Raji (cell line): ENCODE results near the gene TOP3B.

Experiments used
- POLR2A ChIP-seq: IDR thresholded peaks from 2 replicates; pipeline ENCODE4 v1.6.1; 2011; ENCODE audit warnings: low read depth, low read length, control low read depth; ENCODE audit not compliant: insufficient read depth

Gene TOP3B

DNA sequence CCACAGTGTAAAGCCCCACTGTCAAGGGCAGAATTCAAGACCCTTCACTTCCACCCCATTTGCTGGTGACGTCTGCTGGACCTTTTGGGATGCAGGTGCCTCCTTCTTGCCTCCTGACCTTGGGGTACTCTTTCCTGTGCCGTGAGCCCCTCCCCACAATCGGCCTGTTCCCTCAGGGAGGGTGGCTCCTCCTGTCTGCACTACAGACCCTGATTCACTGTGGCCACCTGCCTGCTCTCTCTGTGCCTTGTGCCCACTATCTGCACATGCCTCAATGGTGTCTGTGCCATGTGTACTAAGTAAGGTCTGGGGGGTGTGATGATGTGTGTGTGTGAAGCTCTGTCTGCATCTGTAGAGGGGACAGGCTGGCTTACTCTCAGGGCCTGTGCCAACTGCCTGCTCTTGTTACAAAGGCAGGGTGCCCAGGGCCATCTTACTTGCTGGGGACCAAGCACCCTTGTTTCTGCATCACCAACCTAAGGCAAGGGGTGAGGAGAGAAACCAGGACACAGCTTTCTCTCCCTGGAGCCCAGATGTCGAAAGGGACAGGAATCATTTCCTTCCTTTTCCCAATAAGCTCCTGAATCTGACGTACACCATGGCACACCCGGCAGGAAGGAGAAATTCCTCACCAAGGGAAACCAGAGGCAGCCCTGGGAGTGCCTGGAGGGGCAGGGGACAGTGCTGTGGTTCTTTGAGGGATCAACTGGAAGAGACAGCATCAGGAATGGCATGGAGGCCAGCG is 33.6 kb downstream of the TOP3B start:
- no peak for TF ChIP-seq POLR2A

DNA sequence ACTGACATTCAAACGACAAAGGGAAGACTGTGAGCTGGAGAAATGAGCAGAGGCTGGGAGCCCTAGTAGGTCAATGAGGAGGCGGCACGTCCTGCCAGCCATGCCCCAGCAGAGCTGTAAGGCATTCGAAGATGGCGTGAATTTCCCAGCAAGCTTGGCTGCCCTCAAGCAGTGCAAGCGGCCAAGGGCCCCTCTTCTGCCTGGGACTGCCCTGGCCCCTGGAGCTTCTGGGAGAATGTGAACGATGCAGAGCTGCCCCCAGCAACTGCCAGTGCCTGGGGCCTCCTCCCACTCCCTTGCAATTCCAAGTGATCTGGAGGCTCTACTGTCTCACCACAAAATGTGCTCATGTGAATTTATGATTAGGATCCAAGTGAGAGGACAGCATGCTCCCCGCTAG is 34.2 kb downstream of the TOP3B start:
- TF ChIP-seq POLR2A: no peak

DNA sequence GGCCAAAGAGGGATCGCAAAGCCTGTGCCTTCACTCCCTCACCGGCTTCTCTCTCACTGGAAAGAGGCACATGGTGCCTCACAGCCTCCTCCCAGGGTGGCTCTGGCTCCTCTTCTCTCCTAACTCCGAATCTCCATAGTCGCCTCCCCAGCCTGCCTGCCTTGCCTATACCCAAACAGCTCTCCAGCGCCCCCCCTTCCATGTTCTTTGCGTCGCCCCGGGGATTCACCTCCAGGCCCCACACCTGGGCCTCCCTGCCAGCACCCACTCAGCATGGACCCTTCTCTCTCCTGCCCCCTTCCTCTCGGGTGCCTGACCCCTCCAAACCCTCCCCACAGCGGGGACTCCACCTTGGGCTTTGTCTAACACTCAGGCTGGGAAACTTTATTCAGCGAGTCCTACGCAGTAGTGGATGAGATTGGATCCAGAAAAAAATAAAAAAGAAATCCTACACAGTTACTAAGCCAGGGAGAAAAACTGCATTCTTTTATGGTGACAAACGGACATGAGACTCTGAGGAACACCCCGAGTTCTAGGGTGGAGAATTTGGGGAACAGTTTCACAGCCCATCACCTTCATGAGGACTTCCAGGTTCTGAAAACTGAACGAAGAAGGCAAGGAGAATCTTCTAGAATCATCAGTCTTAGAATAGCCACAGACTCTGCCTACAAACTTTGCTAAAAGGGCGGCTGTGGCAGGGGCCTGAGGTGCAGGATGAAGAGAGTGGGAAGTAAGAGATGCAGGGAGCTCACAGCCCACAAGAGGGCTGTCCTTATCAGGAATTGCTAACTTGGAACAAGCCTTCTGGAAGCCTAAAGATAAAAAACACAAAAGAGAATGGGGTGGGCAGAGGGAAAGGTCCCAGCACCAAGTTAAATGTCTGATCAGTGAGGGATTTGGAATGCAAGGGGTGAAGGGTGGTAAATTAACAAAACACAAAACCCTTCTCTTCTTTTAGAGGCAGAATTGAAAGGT is 35.3 kb downstream of the TOP3B start:
- no peak for TF ChIP-seq POLR2A

DNA sequence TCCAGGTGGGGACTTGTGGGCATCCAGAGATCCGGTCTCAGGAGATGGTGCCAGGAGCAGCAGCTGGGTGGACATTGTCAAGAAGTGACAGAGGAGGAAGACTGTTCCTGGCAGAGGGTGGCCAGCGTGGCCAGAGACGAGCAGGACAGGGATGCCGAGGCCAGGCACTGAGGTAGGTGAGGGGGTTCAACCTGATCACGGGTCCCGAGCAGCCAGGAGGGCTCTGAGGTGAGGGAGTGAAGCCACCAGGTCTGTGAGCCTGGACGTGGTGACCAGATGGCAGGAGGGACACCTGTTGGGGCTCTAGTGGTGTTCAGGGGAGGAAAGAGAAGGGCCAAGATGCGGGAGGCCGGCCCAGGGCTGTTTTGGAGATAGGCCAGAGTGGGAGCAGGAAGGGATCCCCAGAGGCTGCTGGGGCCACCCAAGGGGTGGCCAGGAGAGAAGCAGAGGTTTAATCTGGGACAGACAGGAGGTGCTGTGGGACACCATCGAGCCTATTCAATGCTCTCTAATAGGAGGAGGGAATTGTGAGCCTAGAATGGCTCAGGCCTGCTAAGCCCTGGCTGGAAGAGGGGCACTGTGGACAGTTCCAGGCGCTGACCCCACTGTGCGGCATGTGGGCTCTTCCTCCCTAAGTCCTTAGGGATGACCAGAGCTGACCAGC is 36.2 kb downstream of the TOP3B start:
- TF ChIP-seq POLR2A: no peak

DNA sequence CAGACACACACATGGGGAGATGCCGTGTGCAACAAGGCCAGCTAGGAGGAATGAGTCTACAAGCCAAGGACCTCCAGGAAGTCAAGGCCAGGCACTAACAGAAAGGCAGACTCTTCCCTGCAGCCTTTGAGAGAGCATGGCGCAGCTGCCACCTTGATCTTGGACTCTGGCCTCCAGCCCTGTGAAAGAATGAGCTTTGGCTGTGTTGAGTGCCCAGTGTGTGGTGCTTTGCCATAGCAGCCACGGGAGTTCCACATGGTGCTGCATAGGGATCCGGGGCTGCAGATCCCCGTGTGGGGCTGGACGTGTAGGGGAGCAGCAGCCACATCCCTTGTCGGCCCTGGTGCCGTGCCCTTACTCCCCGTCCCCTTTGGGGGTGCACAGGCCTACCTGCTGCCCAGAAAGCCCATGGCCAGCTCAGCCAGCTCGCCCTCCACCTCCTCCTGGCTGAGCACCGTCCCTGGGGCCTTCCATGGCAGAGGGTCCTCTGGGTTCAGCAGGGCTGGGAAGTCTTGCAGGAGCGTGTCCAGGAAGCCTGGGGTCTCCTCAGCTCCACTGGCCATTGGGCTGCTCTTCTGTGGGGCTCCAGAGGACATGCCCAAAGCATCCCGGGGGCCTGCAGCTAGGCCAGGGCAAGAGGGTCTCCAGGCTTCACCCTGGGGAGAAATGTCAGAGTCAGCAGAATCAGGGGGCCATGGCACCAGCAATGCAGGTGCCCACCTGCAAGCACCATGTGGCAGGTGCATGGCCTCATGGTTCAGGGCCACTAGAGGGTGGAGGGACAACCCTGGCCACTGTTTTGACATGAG is 36.9 kb downstream of the TOP3B start:
- TF ChIP-seq POLR2A: no peak

DNA sequence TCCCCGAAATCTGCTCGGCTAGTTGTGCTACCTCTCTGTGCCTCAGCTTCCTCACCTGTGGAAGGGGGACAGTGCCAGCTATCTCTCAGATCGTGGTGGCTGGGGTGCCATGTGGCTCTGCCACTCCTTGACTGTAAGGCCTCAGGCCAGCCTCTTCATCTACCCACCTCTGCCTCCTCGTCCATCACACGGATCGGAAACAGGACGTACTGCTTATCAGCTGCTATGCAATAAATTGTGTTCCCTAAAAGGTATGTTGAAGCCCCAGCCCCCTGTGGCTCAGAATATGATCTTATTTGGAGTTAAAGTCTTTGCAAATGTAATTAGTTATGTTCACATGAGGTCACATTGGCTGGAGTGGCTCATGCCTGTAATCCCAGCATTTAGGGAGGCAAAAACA is 37.7 kb downstream of the TOP3B start:
- no peak for TF ChIP-seq POLR2A

DNA sequence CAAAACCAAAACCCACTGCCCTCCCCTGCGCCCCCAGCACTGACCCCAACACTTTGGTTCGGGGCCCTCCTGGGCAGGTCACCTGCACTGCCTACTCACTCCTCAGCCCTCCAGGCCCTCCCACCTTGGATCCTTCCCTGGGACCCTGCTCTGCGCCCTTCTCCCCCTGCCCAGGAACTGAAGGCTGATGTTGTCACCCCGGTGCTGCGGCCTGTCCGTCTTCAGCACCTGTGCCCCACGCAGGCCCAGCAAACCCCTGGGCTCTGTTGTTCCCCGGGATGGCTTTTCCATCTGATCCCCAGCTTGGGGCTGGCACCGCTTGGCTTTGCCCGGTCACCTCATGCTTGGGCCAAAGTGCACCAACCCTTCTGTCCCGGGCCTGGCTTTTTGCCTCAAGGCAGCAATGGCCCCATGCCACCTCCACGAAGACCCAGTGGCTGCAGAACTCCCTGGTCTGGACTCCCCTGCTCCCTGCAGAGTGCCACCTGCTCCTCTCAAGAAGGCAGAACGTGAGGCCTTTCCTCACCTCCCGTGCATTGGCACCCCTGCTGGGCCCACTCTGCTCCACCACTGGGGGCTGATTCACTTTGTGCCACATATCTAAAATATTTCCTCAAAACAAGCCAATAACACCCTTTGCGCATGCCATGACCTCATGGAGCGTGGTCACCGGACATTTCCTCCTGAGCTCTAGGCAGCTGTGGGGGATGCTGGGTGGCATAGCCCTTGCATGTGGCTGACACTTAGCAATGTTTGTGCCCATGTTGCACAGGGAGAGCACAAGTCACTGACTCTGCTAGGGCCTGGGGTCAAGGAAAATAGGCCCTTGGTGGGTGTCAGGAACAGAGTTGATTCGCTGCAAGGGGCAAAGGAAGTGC is 38.8 kb downstream of the TOP3B start:
- no peak for TF ChIP-seq POLR2A

DNA sequence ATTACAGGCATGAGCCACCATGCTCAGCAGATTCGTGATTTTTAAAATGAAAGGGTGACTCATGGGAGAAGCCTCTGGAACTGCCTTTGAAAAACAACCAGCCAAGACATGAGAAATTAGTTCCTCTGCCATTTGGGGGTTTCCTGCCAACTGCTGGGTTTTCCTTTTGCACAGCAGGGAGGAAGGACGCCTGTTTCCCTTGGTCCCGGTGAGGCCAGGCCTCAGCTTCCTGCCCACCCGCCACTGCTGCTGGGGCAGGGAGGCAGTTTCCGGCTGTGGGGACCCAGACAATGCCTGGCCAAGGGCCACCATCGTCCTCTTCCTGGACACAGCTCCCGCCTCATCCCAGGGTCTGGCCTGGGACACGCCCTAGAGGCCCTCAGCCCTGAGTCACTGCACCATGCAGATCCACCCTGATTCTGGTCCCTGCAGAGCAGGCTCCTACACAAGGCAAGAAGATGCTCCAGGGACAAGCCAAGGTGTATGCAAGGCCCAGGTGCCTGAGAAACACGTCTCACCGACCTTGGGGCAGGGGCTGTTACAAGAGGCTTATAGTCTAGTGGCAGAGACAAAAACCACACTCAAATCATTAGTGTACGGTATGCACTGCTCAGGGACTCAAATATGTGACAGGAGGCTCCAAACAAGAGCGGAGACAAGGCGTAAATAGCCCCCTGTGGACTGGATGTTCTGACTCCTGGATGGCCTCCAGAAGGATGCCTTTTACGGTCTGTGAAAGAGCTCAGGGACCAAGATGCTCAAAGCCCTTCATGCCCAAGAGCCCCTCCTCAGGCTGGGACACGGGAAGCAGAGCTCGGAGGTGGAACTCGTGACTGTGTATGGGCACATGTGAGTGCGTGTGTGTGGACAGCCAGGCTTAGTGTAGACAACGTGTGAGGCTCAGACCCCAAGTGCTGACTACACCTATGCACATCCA is 39.9 kb downstream of the TOP3B start:
- TF ChIP-seq POLR2A: no peak

DNA sequence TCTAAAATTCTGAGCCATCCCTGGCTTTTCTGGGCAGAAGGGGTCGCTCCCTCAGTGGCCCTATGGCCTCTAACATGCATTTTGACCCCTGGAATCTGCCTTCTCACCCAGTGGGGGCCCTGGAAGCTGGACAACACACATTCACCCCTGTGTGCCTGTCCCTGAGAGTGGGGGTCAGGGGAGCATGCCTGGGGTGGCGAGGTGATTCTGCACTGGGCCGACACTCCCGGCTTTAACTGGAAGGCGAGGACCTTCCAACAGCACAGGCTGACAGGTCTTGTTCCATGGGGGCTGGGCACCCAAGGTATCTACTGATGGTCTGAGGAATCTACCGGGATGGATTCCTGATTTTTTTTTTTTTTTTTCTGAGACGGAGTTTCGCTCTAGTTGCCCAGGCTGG is 40.7 kb downstream of the TOP3B start:
- no peak for TF ChIP-seq POLR2A

DNA sequence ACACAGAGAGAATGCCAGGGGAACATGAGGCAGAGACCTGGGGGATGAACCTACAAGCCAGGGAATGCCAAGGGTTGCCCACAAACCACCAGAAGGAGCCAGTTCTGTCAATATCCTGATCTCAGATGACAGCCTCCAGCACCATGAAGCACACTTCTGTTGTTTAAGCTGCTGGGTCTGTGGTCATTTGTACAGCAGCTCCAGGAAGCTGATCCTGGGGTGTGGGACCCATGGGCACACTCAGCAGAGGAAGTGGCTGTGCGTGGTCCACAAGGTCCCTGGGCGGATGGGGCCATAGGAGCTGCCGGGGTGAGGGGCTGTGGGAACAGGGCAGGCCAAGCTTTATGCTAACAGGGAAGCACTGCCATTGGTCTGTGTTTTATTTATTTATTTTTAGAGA is 42.1 kb downstream of the TOP3B start:
- TF ChIP-seq POLR2A: no peak

DNA sequence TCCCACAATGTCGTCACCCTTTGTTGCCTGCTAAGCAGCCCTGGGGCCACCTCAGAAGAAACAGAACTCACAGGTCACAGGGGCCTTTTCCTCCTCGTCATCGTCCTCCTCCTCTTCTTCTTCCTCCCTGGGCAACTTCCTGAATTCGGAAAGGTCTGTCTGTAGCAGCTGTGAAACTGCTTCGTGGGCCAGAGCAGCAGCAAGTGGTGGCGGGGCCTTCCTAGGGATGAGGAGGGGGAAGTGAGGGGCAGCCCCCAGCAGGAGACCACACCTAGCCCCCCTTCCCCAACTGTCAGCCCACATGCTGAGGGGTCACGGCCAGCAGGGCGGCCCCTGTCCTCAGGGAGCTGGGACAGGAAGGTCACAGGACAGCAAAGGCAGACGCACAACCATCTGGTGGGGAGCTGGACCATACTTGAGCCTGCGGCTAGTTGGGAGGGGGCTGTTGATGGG is 43.1 kb downstream of the TOP3B start:
- no peak for TF ChIP-seq POLR2A

DNA sequence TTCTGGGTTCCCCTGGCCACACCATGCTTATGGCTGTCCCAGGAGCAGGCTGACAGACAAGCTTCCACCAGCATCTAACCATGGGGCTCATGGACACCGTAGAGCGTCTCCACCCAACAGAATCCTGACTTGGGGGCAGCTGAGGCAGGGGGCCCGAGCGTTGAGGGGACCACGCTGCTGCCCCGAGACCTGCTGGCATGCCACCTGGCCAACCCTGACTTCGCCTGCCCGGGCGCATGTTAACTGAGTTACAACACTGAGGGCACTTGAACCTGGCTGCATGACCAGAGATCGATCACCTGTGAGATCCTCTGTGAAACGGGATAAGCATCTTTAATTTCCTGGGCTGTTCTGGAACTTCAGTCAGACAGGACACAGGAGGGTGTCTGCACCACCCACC is 43.7 kb downstream of the TOP3B start:
- no peak for TF ChIP-seq POLR2A
